ENCODE data around the gene MESP2. TPM values are rescaled to one million over a fixed set of nuclear protein-coding genes. Genes with fewer than 3 reads are reported as not detected.

The MESP2 gene
- total RNA-seq, 2 experiments from 2014 or later = not detected

DNA sequence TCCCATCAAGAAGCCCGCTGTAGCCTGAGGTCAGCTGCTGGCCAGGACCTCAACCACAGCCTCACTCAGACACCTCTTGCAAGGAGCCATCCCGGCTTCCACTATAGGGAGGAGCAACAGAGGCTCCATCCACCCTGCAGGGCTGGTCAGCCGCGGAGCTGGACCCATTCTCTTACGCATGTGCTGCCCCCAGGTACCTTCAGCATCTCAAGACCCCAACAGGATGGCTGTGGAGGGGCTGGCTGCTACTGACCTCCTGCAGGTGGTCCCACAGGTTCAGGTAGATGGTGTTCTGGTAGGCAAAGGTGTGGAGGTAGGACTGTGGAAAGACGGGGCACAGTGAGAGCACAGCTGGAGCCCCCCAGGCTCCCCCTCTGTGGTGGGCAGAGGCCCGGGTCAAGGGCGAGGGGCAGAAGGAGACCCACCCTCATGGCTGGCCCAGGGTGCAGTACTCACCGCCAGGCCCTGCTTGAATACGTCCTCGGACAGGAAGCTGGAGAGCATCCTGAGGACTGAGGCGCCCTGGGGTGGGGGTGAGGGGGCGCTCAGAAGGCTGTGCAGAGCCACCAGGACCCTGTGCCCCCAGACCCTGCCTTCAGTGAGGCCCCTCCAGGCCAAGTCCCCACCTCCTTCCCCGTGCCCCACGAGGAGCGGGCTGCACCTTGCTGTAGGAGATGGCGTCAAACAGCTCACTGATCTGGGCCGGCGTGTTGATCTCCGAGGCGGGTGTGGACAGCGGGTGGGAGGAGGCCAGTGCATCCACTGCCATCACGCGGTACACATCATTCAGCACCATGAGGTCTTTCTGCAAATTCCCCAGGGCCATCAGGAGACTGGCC, 27.1 kb downstream of the MESP2 start:
- H3K79me2 ChIP-seq (ENCODE audit: insufficient read depth, low read depth, low read length) = no peaks in the 10 kb centered on the region
- no peak overlapping the region for H3K27ac ChIP-seq (ENCODE audit: low read depth, low read length, poor library complexity, severe bottlenecking)
- H3K36me3 ChIP-seq (ENCODE audit: insufficient read depth, low read length) = no peaks in the 10 kb centered on the region
- intact Hi-C loops (cut with micrococcal nuclease; ENCODE audit: unreplicated experiment) = no loop called here
- H3K4me2 ChIP-seq (ENCODE audit: low read length) = no peak overlapping the region
- H3K4me3 ChIP-seq (ENCODE audit: low read depth, low read length, poor library complexity, severe bottlenecking) = no peak overlapping the region
- no peaks in the 10 kb centered on the region for H3K9me3 ChIP-seq (ENCODE audit: low read length)
- no TSS peak for BruUV-seq (replicated peaks)
- ChIA-PET POLR2A (no interaction called here), CTCF (ENCODE audit: unreplicated experiment) (no interaction called here)
- H3K9me2 ChIP-seq (ENCODE audit: insufficient read depth, low read length) = no peaks in the 10 kb centered on the region
- no peaks in the 10 kb centered on the region for H4K20me1 ChIP-seq (ENCODE audit: insufficient read depth, low read length)
- H3K4me1 ChIP-seq (ENCODE audit: insufficient read depth, low read length, poor library complexity, severe bottlenecking) = no peaks in the 10 kb centered on the region
- TF ChIP-seq EZH2phosphoT487 (IDR thresholded peaks at IDR 0.05; ENCODE audit: borderline replicate concordance, low read depth, low read length) = no peak
- TF ChIP-seq, protein P1, sequence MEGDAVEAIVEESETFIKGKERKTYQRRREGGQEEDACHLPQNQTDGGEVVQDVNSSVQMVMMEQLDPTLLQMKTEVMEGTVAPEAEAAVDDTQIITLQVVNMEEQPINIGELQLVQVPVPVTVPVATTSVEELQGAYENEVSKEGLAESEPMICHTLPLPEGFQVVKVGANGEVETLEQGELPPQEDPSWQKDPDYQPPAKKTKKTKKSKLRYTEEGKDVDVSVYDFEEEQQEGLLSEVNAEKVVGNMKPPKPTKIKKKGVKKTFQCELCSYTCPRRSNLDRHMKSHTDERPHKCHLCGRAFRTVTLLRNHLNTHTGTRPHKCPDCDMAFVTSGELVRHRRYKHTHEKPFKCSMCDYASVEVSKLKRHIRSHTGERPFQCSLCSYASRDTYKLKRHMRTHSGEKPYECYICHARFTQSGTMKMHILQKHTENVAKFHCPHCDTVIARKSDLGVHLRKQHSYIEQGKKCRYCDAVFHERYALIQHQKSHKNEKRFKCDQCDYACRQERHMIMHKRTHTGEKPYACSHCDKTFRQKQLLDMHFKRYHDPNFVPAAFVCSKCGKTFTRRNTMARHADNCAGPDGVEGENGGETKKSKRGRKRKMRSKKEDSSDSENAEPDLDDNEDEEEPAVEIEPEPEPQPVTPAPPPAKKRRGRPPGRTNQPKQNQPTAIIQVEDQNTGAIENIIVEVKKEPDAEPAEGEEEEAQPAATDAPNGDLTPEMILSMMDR (conservative IDR thresholded peaks at IDR 0.05; ENCODE audit: low read length) = no peak
- no peak for DNase-seq (ENCODE audit: low spot score)
- H2AFZ ChIP-seq (ENCODE audit: low read length) = no peak overlapping the region

DNA sequence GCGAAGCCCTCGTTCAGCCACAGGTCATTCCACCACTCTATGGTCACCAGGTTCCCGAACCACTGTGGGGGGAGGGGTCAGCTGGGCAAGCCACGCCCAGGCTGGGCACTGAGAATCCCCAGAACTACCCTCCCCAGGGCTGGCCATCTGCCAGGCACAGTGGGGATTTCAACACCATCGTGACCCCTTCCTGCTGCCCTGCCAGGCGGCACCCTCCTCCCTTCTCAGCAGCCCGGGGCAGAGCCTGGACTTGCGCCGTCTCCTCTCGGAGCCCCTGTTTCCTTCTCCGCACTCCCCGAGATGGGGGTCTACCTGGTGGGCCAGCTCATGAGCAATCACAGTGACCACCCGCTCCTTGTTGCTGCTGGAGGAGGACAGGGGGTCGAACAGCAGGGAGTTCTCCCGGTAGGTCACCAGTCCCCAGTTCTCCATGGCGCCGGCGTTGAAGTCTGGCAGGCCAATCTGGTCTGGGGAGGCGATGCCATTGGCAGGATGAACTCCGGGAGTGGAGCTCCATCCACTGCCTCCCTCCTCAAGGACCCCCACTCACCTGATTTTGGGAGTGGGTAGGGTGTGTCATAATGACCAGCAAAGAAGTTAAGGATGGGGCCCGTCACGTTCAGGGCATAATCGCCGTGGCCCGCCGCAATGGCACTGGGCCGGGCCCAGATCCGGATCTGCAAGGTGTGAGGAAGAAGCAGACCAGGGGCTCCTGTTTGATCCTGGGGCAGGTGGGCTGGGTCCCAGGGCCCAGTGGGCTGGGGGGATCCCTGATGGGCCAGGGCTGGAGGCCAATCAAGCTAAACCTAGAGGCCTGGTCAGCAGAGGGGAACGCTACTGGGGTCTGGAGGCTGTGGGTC, 28.0 kb downstream of the MESP2 start:
- Histone ChIP-seq H3K9me2 (ENCODE audit: insufficient read depth, low read length) (no peaks in the 10 kb centered on the region), H3K4me3 (ENCODE audit: low read depth, low read length, poor library complexity, severe bottlenecking) (no peak overlapping the region), H3K79me2 (ENCODE audit: insufficient read depth, low read depth, low read length) (no peaks in the 10 kb centered on the region), H3K4me2 (ENCODE audit: low read length) (no peak overlapping the region), H2AFZ (ENCODE audit: low read length) (no peak overlapping the region), H3K27ac (ENCODE audit: low read depth, low read length, poor library complexity, severe bottlenecking) (no peak overlapping the region), H3K9me3 (ENCODE audit: low read length) (no peaks in the 10 kb centered on the region), H3K4me1 (ENCODE audit: insufficient read depth, low read length, poor library complexity, severe bottlenecking) (no peaks in the 10 kb centered on the region), H4K20me1 (ENCODE audit: insufficient read depth, low read length) (no peaks in the 10 kb centered on the region), H3K36me3 (ENCODE audit: insufficient read depth, low read length) (no peaks in the 10 kb centered on the region)
- DNase-seq (ENCODE audit: low spot score) = no peak
- no TSS peak for BruUV-seq (replicated peaks)
- CTCF ChIA-PET (ENCODE audit: unreplicated experiment) = interaction anchor here (0.7 kb wide), 1 partner anchor 16 kb away, joined by 4 read pairs; no protein-coding TSS in a partner anchor
- intact Hi-C loops (cut with micrococcal nuclease; ENCODE audit: unreplicated experiment) = no loop called here
- no peak for TF ChIP-seq EZH2phosphoT487 (IDR thresholded peaks at IDR 0.05; ENCODE audit: borderline replicate concordance, low read depth, low read length)
- TF ChIP-seq, protein P1 (conservative IDR thresholded peaks at IDR 0.05; ENCODE audit: low read length) = no peak
- POLR2A ChIA-PET = no interaction called here

Data from OCI-LY7 (cell line).